ENCODE measurements around the gene GRAMD4.

GRAMD4 gene

DNA sequence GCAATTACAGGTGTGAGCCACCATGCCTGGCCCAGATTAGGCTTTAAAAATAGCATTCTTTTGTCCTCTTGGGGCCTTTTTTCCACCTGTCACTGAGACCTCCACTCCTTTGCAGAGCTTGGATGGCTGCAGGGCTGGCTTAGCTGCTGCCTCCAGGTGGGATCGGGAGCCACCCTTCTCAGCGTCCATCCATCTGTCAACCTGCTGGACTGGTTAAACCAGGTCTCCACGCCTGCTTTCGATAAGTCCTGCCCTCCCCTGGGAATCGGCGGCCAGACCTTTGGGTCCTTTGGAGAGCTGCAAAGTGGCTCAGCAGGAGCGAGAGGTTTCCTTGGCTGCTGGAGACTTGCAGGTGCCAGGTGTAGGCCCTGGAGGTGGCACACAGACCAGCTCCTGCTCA, 23.4 kb upstream of the GRAMD4 start:
- DNase-seq (ENCODE audit: low spot score), result no peak

DNA sequence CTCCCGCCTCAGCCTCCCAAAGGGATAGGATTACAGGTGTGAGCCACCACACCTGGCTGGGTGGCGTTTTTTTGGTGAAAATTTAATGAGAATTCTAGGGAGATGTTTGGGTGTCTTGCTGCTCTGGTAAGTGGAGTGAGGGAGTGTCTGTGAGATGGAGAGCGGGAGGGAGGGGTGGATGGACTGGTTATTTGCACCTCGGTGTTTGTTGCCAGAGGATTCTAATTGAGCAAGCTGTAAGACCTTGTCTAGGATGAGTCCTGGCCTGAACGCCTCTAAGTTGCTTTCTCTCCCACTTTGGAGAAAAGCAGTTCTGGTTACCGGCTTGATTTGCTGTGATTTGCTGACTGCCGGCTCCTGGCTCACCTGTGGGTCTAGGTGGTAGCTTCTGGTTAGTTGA, 22.0 kb upstream of the GRAMD4 start:
- DNase-seq (ENCODE audit: low spot score), result no peak

DNA sequence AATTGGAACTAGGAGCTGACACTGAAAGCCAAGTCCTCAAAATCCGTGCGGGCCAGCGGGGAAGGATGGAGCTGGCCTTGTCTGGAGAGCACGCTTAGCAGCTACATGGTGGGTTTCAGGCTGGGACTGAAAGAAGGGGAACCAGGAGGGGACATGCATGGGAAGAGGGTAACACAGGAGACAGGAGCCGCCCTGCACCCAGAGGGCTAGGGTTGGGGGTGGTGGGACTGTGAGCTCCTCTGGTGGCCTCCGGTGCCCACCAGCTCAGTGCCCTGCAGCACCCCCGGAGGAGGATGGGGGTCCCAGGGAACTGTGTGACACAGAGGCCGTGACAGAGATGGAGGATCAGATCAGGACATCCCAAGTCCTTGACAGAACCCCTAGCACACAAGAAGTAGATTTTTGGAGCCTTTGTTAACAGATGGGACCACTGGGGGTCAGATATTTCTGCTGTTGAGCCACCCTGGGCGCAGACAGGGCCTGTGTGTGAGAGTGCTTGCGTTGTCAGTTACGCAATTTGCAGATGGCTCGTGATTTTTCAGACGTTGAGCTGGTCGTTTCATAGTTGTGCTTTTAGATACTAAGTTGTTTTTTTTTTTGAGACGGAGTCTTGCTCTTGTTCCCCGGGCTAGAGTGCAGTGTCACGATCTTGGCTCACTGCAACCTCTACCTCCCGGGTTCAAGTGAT, 21.3 kb upstream of the GRAMD4 start:
- DNase-seq (ENCODE audit: low spot score), result no peak

DNA sequence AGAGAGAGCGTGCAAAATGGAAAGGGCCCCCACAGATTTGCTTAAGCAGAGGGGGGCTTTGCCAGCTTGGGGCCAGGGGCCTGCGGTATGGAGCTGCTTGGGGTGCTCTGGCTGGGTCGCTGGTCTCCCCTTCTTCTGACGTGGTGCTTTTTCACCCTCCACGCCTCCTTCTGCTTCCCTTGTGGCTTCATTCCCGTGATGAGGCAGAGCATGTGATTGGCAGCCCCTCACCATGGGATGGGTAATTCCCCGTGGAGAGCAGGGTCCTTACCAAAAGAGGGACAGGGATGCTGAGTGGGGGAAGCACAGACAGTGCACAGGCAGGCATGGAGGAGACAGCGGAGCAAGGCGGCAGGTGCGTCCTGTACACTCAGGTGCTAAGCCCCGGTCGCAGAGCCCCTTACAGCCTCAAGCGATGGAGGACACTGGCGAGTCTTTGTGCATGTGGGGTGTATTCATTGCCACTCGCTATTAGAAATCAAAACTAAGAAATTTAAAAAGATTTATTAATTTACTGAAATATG, 19.9 kb upstream of the GRAMD4 start:
- no peak for DNase-seq (ENCODE audit: low spot score)

DNA sequence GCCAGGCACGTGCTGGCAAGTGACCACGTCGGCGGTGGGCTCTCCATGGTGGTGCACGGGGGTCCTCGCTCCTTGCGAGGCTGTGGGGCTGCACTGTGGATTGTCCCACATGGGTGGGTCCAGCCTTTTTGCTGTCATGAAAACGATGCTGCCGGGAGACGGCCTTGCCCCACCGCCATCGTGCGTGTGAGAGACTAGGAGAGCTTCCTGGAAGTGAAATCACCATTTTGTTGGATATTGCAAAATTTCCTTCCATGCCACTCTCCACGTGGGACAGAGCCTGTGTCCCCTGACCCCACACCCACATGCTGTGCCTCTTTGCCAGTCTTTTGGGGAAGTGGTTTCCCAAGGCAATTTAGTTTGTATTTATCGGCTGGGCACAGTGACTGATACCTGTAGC, 18.2 kb upstream of the GRAMD4 start:
- DNase-seq (ENCODE audit: low spot score), result no peak

DNA sequence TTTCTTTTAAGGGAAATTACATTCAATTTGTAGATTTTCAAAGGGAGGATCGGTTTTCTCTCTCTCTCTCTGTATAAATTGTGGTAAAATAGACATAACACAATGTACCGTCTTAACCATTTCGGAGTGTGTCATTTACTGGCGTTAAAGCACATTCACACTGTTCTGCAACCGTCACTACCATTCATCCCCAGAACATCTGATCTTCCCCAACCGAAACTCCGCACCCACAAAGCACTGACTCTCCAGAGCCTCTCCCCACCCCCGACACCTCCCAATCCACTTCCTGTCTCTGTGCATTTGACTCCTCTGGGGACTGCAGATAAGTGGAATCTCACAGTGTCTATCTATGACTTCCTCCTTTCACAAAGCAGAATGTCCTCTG, 15.9 kb upstream of the GRAMD4 start:
- peak; percentile 43 for DNase-seq (ENCODE audit: low spot score)

DNA sequence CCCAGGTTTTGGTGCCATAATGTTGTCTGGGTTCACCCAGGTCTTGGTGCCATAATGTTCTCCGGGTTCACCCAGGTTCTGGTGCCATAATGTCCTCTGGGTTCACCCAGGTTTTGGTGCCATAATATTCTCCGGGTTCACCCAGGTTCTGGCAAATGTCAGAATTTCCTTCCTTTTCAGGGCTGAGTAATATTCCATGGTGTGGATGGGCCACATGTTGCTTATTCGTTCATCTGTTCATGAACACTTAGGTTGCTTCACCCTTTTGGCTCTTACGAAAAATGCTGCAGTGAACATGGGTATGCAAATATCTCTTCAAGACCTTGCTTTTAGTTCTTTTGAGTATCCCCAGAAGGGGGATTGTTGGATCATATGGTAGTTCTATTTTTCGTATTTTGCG, 15.1 kb upstream of the GRAMD4 start:
- DNase-seq (ENCODE audit: low spot score), result no peak

DNA sequence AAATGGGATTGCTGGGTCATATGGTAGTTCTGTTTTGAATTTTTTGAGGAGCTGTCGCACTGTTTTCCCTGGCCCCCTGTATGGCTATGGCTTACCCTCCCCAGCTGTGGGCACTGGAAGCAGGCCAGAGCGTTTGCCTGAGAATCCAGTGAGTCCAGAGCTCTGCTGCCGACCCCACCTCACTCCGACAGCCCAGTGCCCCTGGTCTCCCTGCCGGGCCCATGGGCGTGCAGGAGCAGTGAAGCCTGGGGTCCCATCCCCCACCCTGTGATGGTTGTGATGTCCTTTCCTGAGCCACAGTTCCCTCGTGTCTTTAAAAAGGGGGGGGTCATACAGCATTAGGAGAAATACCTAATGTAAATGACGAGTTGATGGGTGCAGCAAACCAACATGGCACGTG, 13.3 kb upstream of the GRAMD4 start:
- no peak for DNase-seq (ENCODE audit: low spot score)

DNA sequence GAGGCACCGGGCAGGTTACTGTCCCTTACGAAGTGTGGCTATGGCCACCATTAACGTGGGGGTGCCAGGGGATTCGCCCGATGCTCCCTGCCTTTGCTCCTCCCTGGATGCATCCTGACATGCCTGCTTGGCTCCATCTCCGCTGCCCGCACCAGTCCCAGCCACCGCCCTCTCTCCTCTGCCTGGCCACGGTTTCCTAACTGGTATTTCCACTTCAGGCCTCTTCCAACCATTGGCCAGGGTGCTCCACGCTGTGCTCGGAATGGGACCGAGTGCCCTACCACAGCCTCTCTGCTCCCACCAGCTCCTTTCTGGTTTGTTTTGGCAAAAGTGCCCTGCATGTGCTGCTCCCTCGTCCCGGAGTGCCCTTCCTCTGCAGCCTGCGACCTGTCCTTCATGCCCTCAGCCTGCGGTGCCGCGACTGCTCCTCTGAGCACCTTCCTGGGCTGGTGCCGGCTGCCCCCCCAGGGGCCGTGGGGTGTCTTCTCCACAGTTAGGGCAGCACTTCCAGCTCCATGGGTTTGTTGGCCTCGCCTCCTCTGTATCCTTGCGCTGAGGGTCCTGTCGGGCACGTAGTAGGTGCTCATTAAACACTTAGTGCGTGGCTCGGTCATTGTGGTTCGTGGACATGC, 12.6 kb upstream of the GRAMD4 start:
- no peak for DNase-seq (ENCODE audit: low spot score)

DNA sequence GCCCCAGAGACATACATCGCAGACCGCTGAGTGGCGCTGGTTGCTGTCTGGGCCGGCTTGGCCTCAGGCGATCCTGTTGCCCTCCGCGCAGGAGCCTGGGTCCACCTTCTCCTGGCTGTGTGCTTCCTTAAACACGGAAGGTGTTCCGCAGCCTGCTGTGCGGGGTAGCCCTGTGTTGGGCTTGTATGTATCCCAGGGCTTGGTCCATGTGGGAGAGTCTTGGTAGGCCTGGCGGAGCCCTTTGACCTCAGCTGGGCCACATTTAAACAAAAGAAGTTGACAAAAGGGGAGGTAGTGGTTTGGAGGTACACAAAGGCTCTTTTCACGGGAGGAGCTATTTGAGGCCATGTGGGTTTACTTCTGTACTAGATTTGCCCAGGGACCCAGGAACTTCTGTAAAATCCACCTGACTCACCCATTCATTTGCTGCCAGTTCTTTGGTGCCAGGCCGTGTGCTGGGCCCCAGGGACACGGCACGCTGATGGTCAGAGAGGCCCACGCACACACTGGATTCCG, 11.0 kb upstream of the GRAMD4 start:
- DNase-seq (ENCODE audit: low spot score), result no peak

DNA sequence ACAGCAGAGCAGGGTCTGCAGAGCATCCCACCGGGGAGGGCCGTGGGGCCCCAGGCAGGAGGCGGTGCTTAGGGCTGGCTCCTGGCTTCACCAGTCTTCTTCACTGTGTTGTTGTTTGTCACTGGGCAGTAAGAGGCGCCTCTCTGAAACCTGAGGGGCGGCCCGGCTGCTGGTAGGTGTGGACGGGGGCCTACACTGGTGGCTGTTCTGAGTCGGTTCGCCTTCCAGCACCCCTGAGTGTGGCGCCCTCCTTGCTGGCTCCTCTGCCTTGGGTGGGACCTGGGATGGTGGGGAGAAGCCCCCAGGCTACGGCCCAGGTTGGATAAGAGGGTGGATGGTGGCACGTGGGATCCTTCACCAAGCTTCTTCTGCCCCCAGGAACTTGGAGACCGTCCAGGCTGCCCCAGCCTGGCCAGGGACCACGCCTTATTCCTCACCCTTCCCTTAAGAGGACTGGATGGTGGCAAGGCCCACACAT, 10.4 kb upstream of the GRAMD4 start:
- no peak for DNase-seq (ENCODE audit: low spot score)

DNA sequence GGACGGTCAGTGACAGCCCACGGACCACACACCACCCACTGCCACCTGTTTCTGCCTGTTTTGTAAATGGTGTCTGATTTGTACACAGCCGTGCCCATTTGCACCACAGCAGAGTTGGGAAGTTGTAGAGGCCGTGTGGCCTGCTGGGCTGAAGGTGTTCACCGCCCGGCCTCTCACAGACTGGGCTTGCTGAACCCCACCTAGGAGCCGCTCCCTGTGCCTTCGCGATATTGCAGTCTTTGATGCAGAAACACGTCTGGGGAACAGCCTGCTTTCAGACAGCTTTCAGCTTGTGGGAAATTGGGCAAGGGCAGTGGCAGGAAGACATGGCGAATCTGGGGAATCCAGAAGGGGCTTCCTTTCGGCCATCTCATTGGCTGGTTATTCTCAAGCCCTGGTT, 9.8 kb upstream of the GRAMD4 start:
- DNase-seq (ENCODE audit: low spot score), result no peak

DNA sequence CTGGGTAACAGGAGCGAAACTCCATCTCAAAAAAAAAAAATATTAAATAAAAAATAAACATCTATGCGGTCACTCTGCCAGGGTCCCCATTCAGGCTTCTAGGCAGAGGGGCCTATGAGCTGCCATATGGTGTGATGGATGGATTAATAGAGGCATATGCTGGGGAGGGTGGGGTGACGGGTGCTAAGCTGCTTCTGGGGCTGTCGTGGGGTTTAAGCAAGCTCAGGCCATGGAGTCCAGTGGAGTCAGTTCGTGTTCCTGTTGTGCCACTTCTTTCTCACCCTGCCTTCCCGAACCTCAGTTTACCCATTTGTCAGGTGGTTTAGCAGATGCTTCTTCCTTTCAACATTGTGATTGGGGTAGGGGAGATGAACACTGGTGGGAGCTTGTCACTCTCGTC, 9.0 kb upstream of the GRAMD4 start:
- DNase-seq (ENCODE audit: low spot score), result no peak

DNA sequence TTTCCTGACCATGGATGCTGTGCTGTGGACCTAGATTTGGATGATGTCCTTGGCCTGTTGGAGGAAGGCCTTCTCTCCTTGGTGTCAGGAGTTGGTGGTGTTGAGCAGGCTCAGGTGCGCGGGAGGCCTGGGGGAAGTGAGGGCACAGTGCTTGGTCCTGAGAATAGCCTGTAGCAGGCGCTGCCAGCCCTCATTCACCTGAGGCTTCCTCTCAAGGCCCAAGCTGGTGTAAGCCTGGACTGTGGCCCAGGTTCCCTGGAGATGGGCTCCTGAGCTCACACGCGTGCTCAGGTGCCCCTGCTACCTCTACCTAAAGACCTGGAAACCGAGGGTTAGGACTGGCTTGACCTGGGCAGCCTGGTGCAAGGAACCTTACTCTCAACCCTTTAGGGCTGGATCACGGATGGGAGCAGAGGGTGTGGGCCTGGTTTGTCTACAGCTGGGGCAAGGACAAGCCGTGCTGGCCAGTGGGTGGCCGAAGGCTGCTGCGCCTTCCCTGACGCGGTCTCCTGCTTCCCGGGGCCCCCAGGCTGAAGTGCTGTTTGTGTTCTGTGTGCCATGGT, 7.8 kb upstream of the GRAMD4 start:
- DNase-seq (ENCODE audit: low spot score), result no peak

DNA sequence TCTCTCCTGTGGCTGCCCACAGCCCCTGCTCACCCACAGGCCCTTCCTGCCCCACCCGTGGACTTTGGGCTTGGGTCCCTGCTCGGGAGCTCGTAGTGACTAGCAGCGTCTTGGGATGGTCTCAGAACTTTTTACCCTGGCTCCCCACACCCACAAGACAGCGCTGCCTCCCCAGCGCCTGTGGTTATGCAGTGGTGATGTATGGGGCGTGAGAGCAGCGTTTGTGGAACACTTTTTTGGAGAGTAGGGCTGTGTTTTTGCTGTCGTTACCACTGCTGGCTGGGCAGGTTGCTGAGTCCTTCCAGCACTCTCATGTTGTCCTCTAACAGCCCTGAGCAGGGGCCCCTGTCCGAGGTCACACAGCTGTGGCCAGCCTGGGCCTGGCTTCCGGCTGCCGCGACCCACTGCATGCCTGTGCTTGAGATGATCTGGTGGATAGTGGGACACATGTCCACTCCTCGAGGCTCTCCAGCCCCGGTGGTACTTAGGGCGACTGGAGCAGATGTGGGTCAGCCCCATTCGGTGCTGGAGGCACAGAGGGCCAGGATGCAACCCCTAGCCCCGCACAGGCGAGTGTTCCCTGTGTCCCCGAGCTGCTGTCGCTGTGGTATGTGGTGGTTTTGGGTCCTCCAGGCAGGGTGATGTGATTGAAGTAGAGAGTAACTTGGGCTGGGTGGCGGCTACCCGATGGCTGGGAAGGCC, 7.1 kb upstream of the GRAMD4 start:
- DNase-seq (ENCODE audit: low spot score), result peak; percentile 35

DNA sequence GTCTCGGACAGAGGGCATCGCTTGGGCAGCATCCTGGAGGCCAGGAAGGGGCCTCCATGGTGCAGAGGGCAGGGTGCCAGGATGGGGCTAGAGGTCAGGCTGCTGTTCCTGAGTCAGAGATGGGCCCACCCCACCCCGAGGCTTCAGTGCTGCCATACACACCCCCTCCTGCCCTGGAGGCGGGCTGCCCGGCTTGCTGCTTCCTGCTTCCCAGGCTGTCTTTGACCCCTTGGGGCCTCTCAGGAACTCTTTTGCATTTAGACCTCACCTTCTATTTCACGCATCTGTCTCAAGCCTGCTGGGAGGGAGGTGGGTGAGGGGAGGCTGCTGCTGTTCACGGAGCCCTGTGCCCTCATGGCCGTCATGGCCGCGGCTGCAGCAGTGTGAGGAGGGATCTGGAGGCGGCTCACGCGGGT, 6.6 kb upstream of the GRAMD4 start:
- no peak for DNase-seq (ENCODE audit: low spot score)

DNA sequence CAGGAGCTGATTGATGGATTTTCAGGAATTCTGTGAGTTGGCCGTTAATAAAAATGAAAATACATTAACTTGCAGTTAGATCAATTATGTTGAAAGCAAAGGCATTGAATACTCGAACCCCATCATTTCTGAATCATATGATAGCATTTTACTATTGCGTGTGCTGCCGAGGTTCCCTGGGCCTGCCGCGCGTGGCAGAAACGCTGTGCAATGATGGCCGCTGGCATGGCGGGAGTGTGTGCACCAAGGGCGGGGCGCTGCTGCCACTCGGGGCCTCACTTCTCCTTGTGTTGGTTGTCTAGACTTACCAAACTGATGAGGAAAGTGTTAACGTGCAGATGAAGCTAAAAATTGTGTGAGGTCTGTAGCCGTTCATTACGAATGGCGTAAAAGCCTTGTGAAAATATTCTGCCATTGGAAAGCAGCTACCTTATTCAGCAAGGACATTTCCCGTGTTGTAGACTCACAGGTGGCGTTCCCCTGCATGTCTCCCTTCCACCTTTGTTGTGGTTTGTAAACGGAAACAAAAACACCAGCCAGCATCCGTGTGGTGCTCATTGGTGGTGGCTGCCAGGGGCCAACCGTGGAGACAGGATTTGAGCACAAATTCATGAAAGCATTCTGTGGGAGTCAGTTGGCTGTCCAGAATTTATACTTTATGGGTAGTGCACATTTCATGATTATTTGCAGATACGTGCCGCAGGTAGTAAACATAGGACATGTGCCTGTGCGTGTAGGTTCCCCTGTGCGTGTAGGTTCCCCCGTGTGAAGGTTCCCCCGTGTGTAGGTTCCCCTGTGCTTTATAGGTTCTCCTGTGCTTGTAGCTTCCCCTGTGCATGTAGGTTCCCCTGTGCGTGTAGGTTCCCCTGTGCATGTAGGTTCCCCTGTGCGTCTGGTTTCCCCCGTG, 5.9 kb upstream of the GRAMD4 start:
- peak; percentile 84 for DNase-seq (ENCODE audit: low spot score)

DNA sequence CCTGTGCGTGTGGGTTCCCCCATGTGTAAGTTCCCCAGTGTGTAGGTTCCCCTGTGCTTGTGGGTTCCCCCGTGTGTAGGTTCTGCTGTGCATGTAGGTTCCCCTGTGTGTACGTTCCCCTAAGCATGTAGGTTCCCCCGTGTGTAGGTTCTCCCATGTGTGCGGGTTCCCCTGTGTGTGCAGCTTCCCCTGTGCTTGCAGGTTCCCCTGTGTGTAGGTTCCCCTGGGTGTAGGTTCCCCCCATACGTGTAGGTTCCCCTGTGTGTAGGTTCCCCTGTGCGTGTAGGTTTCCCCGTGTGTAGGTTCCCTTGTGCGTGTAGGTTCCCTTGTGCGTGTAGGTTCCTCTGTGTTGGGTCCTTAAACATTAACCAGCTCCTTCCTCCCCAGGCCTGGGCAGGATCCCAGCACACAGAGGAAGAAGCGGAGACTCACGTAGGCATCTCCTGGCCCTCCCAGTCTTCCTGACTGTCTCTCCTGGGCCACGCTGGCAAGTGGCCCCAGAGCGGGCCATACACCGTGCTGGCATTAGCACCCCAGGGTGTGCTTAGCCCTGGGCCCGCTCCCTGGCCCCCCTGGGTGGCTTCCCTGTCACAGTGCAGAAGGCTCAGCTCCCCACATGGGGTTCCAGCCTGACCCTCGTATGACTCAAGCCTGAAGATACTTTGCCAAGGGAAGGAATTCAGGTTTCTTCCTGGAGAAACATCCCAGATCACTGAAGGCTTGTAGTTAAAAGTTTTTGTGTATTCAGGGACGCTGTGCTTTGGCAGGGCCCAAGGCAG, 2.8 kb upstream of the GRAMD4 start:
- DNase-seq (ENCODE audit: low spot score), result no peak

DNA sequence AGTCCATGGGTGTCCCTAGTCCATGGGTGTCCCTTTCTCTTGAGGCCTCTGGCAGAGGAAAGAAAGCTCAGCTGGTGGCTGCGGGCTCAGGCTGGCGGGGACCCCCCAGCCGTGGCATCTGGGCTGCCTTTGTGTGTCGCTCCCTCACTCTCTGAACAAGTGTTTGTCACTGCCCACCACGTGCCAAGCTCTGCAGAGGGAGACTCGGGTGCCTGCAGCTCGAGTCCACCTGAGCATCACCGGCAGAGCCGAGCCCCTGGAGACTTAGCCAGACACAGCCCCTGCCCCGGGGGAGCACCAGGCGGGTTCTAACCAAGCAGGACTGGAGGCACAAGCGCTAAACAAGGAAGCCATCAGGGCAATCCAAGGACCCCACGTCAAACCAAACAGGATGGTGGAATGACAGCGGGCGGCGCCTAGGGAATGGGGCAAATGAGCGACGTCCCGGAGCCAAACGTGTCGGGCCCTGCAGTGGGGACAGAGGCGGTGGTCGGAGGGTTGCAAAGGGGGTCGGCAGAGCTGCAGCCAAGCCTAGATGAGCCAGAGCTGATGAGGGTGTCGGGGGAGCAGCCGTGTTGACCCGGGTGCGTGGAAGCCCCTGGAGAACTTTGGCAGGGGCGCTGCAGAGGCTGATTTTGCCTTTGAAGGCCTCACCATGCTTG, 2.1 kb upstream of the GRAMD4 start:
- DNase-seq (ENCODE audit: low spot score), result no peak

DNA sequence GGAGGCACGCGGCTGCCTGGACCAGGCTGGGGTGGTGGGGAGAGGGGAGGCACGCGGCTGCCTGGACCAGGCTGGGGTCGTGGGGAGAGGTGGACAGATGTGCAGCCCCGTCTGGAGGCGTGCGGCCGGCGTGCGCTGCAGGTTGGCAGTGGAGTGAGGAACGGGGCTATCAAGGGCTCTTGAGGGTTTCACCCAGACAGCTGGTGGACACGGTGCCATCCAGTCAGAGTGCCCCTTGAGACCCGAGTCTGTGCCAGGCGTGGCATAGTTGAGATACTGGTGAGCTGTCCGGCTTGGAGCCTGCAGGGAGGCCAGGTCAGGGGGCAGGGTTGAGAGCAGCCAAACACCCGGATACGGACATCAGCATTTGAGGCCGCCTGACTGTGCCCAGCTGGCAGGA, 1.5 kb upstream of the GRAMD4 start:
- no peak for DNase-seq (ENCODE audit: low spot score)
